Spleen (tissue), 7 donors: ENCODE data around the gene WDR74.

Experiments
- POLR2A ChIP-seq, 3 donors: fragments of 450-650 bp; IDR thresholded peaks; one replicate each; pipeline ENCODE4 v1.5.1; 2017; ENCODE audit warnings: antibody characterized with exemption in 3 of 3, mild to moderate bottlenecking in 1 of 3
- TF ChIP-seq, protein P1 (sequence below), 11 experiments: fragments of 200-600 bp in 7 of 11; fragments of 450-650 bp in 4 of 11; sonication (generic) in 4 of 11; IDR thresholded peaks in 8 of 11; conservative IDR thresholded peaks in 3 of 11; 1 replicate in 7 of 11; 2 replicates in 4 of 11; pipeline versions ENCODE4 v1.4.0 to v1.8.0; 2016 to 2021; ENCODE audit warnings: antibody characterized with exemption in 11 of 11, inconsistent platforms in 4 of 11, mild to moderate bottlenecking in 1 of 11
- donor health status: DM: no; HTN: no; CAD: no; lungs with moderate emphysema.
- donor health status: DM: no; HTN: no; CAD: no.
- donor health status: DM: no; HTN: no; CAD: no.

DNA sequence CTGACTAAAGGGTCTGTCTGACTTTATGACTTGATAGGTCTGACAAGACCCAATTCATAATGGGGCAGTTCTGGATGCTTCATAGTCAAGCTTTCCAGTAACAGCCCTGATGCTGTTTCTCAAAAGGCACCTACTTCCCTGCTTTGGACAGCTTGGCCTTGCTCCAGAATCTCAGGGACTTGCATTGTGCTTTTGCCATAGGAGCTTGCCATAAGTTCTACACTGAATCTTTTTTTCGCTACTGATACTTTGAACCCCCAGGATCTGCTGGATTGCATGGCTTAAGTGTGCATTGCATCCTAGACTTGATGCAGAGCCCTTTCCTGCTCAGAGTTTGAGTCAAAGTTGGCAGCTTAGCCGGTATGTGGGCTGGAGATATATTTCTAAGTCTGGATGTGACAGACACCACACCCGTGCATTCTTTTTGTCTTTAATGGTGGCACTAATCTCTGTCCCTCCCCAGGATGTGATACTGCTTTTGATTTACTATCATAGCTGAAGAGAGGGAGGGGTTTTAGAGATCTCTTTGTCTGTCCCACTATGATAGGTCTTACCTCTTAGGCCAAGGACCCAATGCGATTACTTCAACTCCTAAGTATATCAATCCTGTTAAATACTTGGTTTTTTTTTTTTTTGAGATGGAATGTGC is 24.4 kb upstream of the WDR74 start:
- no peak for TF ChIP-seq POLR2A (IDR thresholded peaks at IDR 0.05)
- TF ChIP-seq, protein P1, sequence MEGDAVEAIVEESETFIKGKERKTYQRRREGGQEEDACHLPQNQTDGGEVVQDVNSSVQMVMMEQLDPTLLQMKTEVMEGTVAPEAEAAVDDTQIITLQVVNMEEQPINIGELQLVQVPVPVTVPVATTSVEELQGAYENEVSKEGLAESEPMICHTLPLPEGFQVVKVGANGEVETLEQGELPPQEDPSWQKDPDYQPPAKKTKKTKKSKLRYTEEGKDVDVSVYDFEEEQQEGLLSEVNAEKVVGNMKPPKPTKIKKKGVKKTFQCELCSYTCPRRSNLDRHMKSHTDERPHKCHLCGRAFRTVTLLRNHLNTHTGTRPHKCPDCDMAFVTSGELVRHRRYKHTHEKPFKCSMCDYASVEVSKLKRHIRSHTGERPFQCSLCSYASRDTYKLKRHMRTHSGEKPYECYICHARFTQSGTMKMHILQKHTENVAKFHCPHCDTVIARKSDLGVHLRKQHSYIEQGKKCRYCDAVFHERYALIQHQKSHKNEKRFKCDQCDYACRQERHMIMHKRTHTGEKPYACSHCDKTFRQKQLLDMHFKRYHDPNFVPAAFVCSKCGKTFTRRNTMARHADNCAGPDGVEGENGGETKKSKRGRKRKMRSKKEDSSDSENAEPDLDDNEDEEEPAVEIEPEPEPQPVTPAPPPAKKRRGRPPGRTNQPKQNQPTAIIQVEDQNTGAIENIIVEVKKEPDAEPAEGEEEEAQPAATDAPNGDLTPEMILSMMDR (IDR thresholded peaks at IDR 0.05 in 8 of 11, conservative IDR thresholded peaks at IDR 0.05 in 3 of 11) = no peak
